ENCODE measurements around the gene FAM13C. TPM values are rescaled to one million over a fixed set of nuclear protein-coding genes. Genes with fewer than 3 reads are reported as not detected.
A peak's percentile ranks its signal among the peaks of the same experiment; 100 is the strongest.

FAM13C gene
- total and polyA plus RNA-seq, 7 donors = 1.0 to 31.7 (median 13.1) TPM

DNA sequence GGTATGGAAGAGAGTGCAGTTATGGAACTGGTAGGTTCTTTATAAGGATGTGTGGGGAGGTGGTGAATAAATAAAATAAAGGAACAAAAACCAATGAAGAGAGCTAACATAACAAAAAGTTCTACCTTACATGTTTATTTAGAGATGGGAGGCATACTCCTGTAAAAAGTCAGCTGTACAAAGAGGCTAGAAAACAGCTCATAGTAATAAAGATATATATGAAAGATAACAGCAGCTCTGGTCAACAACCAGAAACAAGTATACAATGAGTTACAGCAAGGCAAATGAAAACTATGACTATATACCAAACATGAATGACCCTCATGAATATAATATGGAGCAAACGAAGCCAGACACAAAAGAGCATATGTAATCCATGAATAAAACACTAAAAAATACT, 62.0 kb downstream of the FAM13C start:
- intact Hi-C loops (cut with DNase I) = no loop called here
- Histone ChIP-seq H3K4me1 (peaks cover 22% of the 10 kb centered on the region), H3K27ac (peak overlapping the region; percentile 17), H3K9me3 (no peaks in the 10 kb centered on the region), H3K36me3 (ENCODE audit: insufficient read depth in 1 of 2, low read depth in 1 of 2) (peaks cover 0 to 13% of the 10 kb centered on the region in 2 donors), H3K4me3 (no peak overlapping the region), H3K27me3 (ENCODE audit: insufficient read depth in 3 of 3, low read length in 2 of 3) (no peaks in the 10 kb centered on the region)
- DNase-seq = no peak
- 85 to 96% (median 91%) methylated on average over 1 of the region's 1 CpG for WGBS, 3 donors
- no peak for ATAC-seq
- TF ChIP-seq, protein P1, sequence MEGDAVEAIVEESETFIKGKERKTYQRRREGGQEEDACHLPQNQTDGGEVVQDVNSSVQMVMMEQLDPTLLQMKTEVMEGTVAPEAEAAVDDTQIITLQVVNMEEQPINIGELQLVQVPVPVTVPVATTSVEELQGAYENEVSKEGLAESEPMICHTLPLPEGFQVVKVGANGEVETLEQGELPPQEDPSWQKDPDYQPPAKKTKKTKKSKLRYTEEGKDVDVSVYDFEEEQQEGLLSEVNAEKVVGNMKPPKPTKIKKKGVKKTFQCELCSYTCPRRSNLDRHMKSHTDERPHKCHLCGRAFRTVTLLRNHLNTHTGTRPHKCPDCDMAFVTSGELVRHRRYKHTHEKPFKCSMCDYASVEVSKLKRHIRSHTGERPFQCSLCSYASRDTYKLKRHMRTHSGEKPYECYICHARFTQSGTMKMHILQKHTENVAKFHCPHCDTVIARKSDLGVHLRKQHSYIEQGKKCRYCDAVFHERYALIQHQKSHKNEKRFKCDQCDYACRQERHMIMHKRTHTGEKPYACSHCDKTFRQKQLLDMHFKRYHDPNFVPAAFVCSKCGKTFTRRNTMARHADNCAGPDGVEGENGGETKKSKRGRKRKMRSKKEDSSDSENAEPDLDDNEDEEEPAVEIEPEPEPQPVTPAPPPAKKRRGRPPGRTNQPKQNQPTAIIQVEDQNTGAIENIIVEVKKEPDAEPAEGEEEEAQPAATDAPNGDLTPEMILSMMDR (IDR thresholded peaks at IDR 0.05) = no peak

DNA sequence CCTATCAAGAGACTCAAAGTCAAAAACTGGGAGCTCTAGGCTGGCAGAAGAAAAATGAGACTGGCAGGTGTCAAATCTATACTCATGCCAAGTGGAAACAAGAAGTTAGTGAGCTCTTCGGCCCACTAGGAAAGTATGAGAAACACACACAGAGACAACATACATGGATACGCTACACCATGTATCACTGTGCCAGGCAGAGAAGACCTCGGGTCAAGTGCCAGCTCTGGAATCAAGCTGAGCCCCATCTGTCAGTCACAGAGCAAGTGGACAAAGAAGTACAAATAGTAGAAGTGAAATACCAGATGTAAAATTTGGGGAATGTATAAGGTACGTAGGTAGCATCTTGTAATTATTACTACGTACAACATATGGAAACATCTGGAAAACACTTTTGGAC, 62.4 kb downstream of the FAM13C start:
- ATAC-seq (peak in 3 of 4 donors; percentile 45 to 68 (median 56)), DNase-seq (no peak)
- intact Hi-C loops (cut with DNase I) = no loop called here
- 34 to 35% (median 34%) methylated on average over 5 of the region's 5 CpGs for WGBS, 3 donors
- peak overlapping the region; percentile 17 for H3K27ac ChIP-seq
- H3K9me3 ChIP-seq = no peaks in the 10 kb centered on the region
- TF ChIP-seq, protein P1 (IDR thresholded peaks at IDR 0.05) = no peak
- no peak overlapping the region for H3K4me3 ChIP-seq
- H3K4me1 ChIP-seq = peaks cover 24% of the 10 kb centered on the region
- H3K27me3 ChIP-seq (ENCODE audit: insufficient read depth in 3 of 3, low read length in 2 of 3) = no peaks in the 10 kb centered on the region
- H3K36me3 ChIP-seq (ENCODE audit: insufficient read depth in 1 of 2, low read depth in 1 of 2) = peaks cover 0 to 13% of the 10 kb centered on the region in 2 donors

DNA sequence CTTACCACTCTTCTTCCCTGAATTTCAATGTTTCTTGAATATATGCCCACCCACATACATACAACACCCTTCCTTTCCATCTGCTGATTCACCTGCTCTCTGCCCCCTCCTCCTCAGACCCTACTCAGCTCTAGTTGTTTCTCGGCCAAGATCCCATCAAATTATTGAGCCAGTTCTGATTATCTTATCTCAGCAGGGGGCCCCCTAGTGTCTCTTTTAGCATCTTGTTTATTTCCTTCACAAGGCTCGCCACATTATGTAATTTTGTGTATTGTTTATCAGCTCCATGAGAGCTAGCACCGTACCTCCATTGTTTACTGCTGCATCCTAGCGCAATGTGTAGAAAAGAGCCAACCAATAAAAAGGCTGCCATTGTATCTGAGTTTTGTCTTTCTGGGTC, 71.9 kb downstream of the FAM13C start:
- no peaks in the 10 kb centered on the region for H3K27me3 ChIP-seq (ENCODE audit: insufficient read depth in 3 of 3, low read length in 2 of 3)
- no peaks in the 10 kb centered on the region for H3K9me3 ChIP-seq
- TF ChIP-seq, protein P1 (IDR thresholded peaks at IDR 0.05) = no peak
- DNase-seq (no peak), ATAC-seq (no peak)
- no peak overlapping the region for H3K4me3 ChIP-seq
- intact Hi-C loops (cut with DNase I) = no loop called here
- no peaks in the 10 kb centered on the region for H3K36me3 ChIP-seq (ENCODE audit: insufficient read depth in 1 of 2, low read depth in 1 of 2)
- 86 to 93% (median 91%) methylated on average over 4 of the region's 4 CpGs for WGBS, 3 donors
- H3K27ac ChIP-seq = no peak overlapping the region
- H3K4me1 ChIP-seq = peaks cover 11% of the 10 kb centered on the region

DNA sequence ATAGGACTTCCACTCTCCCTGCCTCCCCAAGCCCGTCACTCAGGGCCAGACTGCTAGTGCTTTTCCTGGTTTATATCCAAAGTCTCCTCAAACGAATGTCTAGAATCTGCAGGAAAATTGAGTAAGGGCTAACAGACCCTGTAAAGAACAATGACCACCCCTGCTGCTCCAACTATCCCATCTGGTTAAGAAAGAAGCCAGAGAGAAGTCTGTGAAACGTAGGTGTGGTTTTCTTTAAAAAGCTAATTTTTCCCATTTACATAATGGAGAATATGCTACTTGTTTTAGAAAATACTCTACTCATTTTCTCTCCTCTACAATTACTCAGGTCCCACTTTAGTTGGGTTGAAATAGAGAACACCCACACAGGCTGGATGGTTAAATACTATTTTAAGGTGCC, 72.5 kb downstream of the FAM13C start:
- intact Hi-C loops (cut with DNase I) = no loop called here
- H3K36me3 ChIP-seq (ENCODE audit: insufficient read depth in 1 of 2, low read depth in 1 of 2) = no peaks in the 10 kb centered on the region
- TF ChIP-seq, protein P1 (IDR thresholded peaks at IDR 0.05) = no peak
- ATAC-seq = no peak
- WGBS, 3 donors = 86 to 95% (median 90%) methylated on average over 3 of the region's 3 CpGs
- DNase-seq = no peak
- H3K27me3 ChIP-seq (ENCODE audit: insufficient read depth in 3 of 3, low read length in 2 of 3) = no peaks in the 10 kb centered on the region
- H3K4me3 ChIP-seq = no peak overlapping the region
- peaks cover 15% of the 10 kb centered on the region for H3K4me1 ChIP-seq
- no peaks in the 10 kb centered on the region for H3K9me3 ChIP-seq
- H3K27ac ChIP-seq = no peak overlapping the region

DNA sequence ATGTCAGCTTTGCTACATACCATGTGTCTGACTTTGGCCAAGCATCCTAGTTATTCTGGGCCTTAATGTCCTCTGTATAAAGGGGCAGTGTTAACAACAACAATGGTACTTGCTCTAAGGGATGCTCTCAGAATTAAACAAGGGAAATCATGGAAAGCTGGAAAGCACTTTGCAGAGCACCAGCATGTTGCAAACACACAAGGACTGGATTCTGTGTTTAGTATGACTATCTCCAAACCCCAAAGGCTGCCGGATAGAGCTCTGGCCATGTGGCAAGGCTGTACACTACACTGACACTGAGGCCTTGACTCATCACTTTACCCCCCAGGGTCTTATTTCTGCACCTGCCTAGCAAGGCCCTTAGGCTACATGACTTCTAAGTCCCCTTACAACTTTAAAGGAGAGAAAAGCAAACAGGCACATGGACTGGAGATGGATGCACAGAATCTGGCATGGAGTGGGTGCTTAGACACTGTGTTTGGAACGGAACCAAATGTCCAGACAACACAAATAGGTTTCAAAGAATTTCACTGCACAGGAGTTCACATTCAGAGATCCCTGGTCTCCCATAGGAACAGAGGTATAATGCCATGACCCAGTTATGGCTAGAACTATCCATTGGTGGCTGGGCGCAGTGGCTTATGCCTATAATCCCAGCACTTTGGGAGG, 74.6 kb downstream of the FAM13C start:
- no peak overlapping the region for H3K27ac ChIP-seq
- H3K9me3 ChIP-seq = no peaks in the 10 kb centered on the region
- H3K27me3 ChIP-seq (ENCODE audit: insufficient read depth in 3 of 3, low read length in 2 of 3) = no peaks in the 10 kb centered on the region
- DNase-seq (no peak), ATAC-seq (no peak)
- H3K36me3 ChIP-seq (ENCODE audit: insufficient read depth in 1 of 2, low read depth in 1 of 2) = no peaks in the 10 kb centered on the region
- intact Hi-C loops (cut with DNase I) = no loop called here
- TF ChIP-seq, protein P1 (IDR thresholded peaks at IDR 0.05) = no peak
- H3K4me3 ChIP-seq = no peak overlapping the region
- 84 to 87% (median 85%) methylated on average over 3 of the region's 3 CpGs for WGBS, 3 donors
- H3K4me1 ChIP-seq = peaks cover 36% of the 10 kb centered on the region
